ENCODE measurements around the gene PCDHB3.
"Not testable (repeated sequence)": the region's sequence is repeated elsewhere in the genome, so short reads cannot be mapped to it uniquely, and the experiment has no call there.

PCDHB3 gene

DNA sequence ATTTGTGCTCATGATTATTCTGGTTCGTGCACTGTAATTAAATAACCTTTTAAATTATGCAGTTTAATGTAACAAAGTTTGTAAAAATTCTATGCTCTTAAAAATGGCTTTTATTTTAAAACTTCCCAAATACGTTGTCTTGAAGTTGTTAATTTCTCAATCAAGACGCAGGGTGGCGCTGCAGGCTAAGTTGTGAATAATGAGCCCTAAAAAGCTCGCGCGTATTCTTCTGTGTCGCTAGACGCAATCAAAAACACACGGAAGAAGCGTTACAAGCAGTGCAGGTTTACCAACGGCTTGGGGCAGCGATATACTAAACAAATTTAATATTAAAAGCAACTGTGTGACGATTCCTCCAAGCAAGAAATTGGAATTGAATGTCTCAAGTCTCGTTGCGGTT is 21.3 kb downstream of the PCDHB3 start, which contains the start of gene PCDHB4:
PCDHB4 (plus strand) TSS at position 256 of the 400 bp plus-strand sequence. CDS start 181 bp downstream, outside the sequence.
- no peak within 1 kb of the TSS for H3K4me3 ChIP-seq (ENCODE audit: low read depth, low read length)
- DNase-seq (ENCODE audit: low read depth): no peak
- TF ChIP-seq, protein P1, sequence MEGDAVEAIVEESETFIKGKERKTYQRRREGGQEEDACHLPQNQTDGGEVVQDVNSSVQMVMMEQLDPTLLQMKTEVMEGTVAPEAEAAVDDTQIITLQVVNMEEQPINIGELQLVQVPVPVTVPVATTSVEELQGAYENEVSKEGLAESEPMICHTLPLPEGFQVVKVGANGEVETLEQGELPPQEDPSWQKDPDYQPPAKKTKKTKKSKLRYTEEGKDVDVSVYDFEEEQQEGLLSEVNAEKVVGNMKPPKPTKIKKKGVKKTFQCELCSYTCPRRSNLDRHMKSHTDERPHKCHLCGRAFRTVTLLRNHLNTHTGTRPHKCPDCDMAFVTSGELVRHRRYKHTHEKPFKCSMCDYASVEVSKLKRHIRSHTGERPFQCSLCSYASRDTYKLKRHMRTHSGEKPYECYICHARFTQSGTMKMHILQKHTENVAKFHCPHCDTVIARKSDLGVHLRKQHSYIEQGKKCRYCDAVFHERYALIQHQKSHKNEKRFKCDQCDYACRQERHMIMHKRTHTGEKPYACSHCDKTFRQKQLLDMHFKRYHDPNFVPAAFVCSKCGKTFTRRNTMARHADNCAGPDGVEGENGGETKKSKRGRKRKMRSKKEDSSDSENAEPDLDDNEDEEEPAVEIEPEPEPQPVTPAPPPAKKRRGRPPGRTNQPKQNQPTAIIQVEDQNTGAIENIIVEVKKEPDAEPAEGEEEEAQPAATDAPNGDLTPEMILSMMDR (IDR thresholded peaks at IDR 0.05; ENCODE audit: low read depth, low read length, missing control alignments): no peak

DNA sequence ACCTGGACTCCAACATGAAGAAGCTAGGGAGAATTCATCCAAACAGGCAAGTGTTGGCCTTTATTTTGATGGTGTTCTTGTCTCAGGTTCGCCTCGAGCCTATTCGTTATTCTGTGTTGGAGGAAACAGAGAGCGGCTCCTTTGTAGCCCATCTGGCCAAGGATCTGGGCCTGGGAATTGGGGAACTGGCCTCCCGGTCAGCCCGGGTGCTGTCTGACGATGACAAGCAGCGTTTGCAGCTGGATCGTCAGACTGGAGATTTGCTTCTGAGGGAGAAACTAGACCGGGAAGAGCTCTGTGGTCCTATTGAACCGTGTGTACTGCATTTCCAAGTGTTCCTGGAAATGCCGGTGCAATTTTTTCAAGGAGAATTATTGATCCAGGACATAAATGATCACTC is 21.7 kb downstream of the PCDHB3 start:
- DNase-seq (ENCODE audit: low read depth): no peak
- H3K4me3 ChIP-seq (ENCODE audit: low read depth, low read length): no peak overlapping the region
- TF ChIP-seq, protein P1 (IDR thresholded peaks at IDR 0.05; ENCODE audit: low read depth, low read length, missing control alignments): no peak

DNA sequence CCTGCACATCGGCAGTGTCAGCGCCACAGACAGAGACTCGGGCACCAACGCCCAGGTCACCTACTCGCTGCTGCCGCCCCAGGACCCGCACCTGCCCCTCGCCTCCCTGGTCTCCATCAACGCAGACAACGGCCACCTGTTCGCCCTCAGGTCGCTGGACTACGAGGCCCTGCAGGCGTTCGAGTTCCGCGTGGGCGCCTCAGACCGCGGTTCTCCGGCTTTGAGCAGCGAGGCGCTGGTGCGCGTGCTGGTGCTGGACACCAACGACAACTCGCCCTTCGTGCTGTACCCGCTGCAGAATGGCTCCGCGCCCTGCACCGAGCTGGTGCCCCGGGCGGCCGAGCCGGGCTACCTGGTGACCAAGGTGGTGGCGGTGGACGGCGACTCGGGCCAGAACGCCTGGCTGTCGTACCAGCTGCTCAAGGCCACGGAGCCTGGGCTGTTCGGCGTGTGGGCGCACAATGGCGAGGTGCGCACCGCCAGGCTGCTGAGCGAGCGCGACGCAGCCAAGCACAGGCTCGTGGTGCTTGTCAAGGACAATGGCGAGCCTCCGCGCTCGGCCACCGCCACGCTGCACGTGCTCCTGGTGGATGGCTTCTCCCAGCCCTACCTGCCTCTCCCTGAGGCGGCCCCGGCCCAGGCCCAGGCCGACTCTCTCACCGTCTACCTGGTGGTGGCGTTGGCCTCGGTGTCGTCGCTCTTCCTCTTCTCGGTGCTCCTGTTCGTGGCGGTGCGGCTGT is 23.3 kb downstream of the PCDHB3 start:
- not testable (repeated sequence) for H3K4me3 ChIP-seq (ENCODE audit: low read depth, low read length); DNase-seq (ENCODE audit: low read depth)

DNA sequence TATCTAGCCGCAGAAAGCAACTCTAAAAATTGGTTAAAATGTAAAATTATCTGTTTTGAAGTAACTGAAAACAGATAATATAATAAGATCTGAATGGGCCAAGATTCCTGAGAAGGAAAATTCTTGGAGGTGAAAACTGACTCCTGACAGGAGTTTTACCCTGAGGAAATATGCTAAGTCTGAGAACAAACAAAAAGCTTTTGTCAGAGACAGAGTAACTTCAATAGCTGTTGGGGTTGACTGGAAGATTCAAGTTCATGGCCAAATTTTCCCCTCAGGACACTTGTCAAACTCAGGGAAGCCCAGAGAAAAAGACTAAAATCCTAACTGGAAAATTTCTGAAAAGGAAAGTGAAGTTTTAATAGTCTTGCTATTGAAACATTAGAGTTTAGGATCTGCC is 27.0 kb downstream of the PCDHB3 start:
- TF ChIP-seq, protein P1 (IDR thresholded peaks at IDR 0.05; ENCODE audit: low read depth, low read length, missing control alignments): no peak
- H3K4me3 ChIP-seq (ENCODE audit: low read depth, low read length): no peak overlapping the region

DNA sequence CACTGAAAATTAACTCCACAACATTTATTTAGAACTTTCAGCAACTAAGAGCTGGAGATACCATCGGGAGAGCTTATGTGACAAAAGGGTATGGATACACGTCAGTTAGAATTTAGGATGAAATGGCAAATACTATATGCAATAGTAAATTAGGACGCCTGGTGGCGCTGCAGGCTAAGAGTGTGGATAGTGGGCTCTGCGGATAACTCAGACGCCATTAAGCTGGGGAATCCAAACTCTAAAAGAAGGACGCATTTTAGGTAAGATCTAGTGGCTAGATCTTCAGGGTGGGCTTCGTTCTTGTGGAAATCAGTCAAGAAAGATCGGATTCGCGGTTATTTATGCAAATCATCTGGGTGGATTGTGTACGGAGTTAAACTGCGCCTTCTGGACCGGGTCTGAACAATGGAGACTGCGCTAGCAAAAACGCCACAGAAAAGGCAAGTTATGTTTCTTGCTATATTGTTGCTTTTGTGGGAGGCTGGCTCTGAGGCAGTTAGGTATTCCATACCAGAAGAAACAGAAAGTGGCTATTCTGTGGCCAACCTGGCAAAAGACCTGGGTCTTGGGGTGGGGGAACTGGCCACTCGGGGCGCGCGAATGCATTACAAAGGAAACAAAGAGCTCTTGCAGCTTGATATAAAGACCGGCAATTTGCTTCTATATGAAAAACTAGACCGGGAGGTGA is 34.9 kb downstream of the PCDHB3 start, which contains the start of gene PCDHB5:
PCDHB5 (plus strand) TSS at position 177 of the 688 bp plus-strand sequence; CDS start at position 406, 229 bp downstream.
- H3K4me3 ChIP-seq (ENCODE audit: low read depth, low read length): no peak within 1 kb of the TSS
- DNase-seq (ENCODE audit: low read depth): no peak
- TF ChIP-seq, protein P1 (IDR thresholded peaks at IDR 0.05; ENCODE audit: low read depth, low read length, missing control alignments): peak; percentile 18

More for the DNA sequence above, 27.0 kb downstream of the PCDHB3 start:
- no peak for DNase-seq (ENCODE audit: low read depth)

DNA sequence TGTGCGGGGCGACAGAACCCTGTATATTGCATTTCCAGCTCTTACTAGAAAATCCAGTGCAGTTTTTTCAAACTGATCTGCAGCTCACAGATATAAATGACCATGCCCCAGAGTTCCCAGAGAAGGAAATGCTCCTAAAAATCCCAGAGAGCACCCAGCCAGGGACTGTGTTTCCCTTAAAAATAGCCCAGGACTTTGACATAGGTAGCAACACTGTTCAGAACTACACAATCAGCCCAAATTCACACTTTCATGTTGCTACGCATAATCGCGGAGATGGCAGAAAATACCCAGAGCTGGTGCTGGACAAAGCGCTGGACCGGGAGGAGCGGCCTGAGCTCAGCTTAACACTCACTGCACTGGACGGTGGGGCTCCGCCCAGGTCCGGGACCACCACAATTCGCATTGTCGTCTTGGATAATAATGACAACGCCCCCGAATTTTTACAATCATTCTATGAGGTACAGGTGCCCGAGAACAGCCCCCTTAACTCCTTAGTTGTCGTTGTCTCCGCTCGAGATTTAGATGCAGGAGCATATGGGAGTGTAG is 35.5 kb downstream of the PCDHB3 start:
- no peak overlapping the region for H3K4me3 ChIP-seq (ENCODE audit: low read depth, low read length)
- TF ChIP-seq, protein P1 (IDR thresholded peaks at IDR 0.05; ENCODE audit: low read depth, low read length, missing control alignments): no peak
- DNase-seq (ENCODE audit: low read depth): no peak

DNA sequence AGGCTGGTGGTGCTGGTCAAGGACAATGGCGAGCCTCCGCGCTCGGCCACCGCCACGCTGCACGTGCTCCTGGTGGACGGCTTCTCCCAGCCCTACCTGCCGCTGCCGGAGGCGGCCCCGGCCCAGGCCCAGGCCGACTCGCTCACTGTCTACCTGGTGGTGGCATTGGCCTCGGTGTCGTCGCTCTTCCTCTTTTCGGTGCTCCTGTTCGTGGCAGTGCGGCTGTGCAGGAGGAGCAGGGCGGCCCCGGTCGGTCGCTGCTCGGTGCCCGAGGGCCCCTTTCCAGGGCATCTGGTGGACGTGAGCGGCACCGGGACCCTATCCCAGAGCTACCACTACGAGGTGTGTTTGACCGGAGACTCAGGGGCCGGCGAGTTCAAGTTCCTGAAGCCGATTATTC is 37.1 kb downstream of the PCDHB3 start:
- not testable (repeated sequence) for DNase-seq (ENCODE audit: low read depth); H3K4me3 ChIP-seq (ENCODE audit: low read depth, low read length)

Data from GM12864 (cell line).